GM20000 (cell line): ENCODE results near the gene HOXA6.

Experiments used
- DNase-seq: peaks from one replicate; pipeline ENCODE4 v3.0.0; 2012; ENCODE audit warnings: low spot score
- CTCF ChIP-seq: IDR thresholded peaks from 2 replicates; pipeline ENCODE4 v1.5.1; 2012; ENCODE audit warnings: mild to moderate bottlenecking, control low read depth; ENCODE audit errors: extremely low read depth, missing control alignments

Gene HOXA6

DNA sequence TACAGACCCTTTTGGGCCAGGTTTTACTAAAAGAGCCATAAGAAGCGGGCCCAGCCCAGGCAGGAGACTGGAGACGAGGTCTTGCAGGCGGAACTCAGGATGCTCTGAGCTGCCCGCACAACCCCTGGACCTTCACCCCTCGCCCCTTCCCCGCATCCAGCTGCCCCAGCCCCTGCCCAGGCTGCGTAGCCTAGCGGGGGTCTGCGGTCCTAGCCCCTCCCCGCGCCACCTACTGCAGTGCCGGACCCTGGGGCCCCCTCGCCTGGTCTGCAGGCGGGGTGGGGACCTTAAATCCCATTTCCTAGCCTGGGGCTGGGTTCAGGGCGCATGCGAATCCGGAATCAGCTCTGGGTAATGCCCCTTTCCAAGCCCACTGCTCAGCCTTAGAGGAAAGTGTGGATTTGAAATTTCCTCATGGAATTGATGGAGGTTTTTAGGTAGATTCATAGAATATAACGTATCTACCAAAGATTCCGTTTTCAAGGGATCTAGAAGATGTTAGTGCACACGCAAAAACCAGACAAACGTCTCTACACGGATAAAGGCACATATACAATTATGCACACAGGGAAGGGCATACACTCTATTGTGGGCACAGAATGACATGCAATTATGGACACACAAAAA is 5.4 kb upstream of the HOXA6 start:
- TF ChIP-seq CTCF = no peak
- no peak for DNase-seq

DNA sequence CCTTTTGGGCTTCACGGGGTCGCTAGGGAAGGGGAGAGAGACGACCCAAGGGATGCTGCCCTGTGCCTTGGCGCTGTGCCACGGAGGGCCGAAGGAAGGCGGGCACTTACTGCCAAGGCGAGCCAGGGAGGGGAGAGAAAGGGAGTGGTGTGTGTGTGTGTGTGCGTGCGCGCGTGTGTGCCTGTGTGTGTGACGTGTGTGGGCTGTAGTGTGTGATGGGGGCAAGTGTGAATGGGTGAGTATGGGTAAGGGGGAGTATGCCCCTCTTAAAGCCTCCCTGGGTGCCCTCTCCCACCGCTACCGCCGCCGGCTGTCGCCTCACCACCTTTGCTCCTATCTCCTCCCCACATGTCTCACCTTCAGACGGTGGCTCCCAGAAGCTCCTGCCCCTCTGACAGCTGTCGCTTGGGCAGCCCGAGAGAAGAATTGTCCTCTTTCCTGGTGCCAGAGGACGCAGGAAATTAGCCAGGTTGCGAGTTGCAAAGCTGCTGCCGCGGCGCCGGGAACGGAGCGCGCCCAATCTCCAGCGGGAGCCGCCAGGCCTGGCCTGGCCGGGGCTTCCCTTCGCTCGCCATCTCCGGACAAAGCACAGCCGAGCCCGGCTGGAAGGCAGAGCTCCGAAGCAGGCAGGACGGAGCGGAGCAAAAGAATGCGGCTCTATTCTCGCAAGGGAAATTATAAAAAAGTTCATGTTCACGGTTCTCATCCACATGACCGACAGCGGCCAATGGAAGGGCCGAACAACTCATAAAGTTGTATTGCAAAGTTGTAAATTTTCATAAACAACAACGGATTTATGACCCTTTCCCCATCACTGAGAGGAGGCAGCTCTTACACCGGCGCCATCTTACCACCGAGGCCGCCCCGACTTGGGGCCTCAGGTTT is 4.6 kb upstream of the HOXA6 start, which contains the start of gene HOXA3:
HOXA3 (minus strand) TSS at position 653 of the 885 bp plus-strand sequence. CDS start 41,943 bp downstream, outside the sequence.
- TF ChIP-seq CTCF = no peak
- DNase-seq = no peak

DNA sequence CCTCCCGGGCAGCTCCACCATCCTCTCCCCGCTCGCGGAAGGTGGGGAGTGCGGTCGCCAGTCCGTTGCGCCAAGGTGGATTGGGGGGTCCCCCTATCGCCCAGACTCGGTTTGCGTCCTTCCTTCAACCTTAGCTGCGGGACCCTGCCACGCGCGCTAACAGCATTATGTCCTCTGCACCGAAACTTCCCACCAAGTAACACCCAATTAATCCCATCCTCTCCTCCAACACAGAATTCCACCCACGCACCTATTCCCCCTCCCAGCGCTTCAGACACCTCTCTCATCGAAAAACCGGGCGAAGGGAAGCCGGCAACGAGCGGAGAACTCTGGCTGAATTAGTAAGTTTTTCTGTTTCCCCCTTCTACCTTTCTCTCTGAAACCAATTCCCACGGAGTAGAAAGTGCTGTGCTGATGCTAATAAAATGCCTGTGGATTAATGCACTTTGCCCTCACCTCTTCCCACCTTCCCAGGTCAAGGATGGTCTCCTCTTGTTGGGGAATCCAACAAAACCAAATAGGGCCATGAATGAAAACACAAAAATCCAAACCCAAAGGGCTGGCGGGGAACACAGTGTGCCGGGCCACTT is 3.9 kb upstream of the HOXA6 start:
- TF ChIP-seq CTCF = no peak
- no peak for DNase-seq

DNA sequence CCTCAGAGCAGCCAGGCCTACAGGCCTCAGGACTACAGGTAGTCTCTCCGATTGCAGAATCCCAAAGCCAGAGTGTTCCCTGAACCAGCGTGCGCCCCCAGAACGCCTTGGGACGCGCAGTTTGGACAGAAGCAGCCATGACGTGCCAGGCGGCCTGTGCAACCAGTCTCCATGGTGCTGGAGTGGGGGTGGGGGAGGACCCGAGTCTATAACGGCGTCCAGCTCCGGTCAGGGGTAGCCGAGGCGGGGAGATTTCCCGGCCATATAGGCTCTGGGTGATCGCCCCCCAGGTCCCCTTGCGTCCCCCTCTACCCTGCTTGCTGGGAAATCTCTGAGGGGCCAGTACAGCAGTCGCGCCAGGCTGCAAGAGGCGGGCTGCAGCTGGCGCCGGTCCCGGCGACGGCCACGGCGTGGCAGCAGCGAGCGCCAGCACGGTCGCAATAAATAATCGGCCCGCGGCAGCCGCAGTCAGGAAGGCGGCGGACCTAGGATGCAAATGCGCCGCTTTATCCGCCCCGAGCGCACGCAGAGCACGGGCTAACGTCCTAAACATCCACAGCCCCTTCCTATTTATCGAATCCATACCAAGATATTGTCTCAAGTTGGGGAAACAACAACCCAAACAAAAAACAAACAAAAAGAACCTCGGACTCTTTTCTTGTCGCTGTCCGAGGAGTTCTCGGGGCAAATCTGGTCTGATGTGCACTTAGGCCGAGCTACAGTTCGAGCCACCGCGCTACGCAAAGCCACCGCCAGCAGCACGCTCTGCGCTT is 3.2 kb upstream of the HOXA6 start:
- peak; percentile 92 for DNase-seq
- peak; percentile 97 for TF ChIP-seq CTCF

DNA sequence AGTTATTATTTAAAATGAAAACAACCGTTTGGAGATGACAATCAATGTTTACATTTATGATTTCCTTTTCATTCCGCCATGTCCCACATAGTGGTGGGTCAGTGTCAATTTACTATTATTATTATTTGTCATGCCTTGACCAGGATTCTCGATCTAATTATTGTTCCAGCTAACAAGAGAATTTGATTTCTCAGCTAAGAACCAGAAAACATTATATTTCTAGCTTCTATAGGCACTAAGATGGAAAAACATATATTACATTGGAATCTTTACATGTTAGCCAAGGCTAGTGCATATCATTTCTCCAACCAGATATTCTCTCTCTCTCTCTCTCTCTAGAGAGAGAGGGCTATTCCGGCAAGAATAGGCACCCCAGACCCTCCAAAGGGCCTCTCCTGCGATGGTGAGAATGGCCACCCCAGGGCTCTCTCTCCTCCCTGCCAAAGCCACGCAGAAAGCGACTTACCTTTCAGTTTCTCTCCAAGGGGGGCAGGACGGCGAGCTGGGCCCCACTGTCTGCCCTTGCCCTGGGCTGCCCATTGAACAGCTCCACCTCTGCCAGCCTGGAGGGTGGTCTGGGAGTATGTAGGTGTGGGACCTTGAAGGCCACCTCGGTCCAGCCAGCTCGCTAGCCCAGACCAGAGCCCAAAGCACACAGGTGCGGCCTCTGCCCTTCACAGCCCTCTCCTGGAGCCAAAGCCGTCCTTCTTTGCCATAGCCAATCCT is 2.4 kb upstream of the HOXA6 start:
- TF ChIP-seq CTCF = no peak
- no peak for DNase-seq

DNA sequence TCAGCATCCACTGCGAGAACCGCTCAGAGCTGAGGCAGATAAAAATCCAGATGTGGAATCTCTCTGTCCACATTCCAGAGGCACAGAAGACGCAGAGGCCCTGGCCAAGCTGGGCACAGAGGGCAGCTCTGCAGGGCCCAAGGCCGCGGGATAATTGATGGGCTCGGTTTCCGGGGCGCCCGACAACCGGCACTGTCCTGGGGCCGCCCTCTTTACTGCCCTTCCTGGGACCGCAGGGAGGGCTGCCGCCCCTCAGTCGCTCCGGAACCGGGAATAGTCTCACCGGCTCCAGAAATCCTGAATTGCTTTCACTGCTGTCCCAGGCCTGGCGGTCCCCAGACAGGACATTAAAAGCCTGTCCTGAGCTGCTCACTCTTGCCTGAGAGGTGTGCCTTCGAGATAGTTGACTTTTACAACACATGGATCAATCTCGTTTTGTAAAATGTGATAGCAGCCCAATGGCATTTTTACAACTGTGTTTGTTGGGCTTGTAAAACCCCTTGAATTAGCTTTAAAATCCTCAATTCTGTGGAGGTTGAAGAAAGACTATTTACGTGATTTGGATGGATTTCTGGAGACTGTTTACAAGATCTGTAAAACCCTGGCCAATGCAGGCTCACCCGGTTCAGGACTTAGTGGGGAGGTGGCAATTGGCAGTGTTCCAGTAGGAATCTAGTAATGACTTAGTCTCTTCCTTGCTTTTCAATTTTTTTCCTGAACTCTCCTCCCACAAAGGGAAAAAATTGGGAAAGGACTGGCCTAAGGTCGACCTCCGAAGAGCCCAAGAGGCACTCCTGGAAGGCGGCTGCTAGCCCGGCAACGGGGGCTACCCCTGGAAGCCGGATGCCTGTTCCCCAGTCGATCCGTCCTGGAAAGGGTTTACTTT is 1.4 kb upstream of the HOXA6 start:
- no peak for DNase-seq
- TF ChIP-seq CTCF = no peak
